GM21367 (cell line): ENCODE data around the gene SRPX2.

Source experiments
- ATAC-seq: cut with Tn5 transposase; IDR thresholded peaks from one replicate; pipeline ENCODE4 v1.9.1; 2021; ENCODE audit not compliant: unreplicated experiment

SRPX2 gene

DNA sequence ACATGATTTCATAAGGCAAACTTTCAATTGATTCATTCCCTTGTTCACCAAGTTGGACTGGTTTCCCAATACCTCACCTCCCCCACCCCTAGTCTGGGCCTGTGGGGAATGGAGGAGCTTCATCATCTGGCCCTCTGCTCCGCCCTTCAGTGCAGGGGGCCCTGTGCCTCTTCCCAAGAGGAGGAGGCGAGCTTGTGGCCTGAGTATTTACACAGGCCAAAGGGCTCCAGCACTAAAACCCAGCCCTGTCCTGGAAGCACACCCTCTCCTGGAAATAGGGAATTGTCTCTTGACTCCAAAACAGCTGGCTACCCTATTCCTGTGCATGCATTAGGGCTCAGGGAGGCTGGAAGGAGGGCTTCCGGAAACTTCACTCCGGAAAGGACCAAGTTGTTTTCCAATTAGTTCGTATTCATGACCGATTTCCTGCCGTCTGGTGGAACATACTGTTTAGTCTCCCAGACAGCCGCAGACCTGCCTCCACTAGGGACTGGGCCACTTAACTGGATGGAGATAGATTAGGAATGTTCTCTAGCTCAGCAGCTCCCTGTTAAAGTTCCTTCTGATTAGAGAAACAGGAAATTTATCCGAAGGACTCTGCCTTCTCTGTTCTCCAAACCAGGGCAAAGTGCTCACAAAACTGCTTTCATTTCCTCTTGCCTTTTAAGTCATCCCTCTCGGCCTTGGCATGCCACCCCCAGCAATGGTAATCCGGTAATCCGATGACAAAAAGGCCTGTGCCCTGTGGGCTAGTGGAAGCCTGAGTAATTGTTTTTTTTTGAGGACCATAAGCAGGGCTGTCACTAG, 5.8 kb downstream of the SRPX2 start:
- ATAC-seq: no peak

DNA sequence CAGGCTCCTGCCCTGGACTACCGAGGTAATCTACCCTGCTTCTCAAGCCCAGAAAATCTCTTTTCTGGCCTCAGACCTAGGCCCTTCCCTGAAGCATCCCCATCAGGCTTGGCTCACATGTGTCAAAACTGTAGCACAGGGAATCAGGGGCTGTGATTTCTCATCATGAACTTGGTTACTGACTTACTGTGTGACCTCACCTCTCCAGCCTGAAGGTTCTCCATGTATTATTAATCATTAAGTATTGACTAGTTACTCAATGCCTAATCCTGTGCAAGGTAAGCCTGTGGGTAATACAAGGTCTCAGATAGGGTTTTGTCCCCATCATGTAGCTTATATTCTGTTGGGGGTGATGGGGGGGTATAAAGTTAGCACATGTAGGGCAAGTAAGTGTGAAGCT, 6.8 kb downstream of the SRPX2 start:
- ATAC-seq: no peak

DNA sequence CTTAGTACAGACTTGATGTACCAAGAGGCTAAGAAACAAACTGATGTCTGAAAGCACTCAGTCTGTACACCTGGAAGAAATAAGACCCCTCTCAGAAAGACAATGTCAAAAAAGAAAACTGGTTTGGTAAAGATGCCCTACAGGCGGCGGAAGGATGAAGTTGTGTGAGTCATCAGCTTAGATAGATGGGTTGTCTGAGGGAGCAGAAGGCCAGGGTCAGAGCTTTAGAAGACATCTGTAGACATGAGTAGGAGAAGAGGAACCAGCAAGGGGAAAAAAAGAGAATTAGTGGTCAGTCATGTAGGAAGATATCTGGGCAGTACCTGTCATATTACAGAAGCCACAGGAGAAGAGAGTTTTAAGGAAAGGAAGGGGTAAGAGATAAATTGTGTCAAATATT, 8.3 kb downstream of the SRPX2 start:
- no peak for ATAC-seq

DNA sequence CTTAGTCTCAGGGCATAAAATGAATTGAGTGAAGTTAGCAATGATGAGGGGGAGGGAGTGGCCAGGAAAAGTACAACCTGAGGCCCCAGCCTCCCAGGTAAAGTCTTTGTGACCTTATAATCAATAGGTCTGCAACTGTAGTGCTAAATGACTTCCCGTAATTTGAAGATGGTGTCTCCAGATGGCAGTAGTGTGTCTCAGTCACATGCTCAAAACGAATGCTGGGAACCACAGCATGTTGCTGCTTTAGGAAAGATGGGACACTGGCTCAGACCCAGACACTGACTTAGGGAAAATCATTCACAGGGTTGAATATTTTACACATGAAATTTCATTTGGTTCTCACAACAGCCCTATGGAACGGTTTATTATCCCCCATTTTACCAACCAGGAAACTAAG, 10.3 kb downstream of the SRPX2 start:
- no peak for ATAC-seq

DNA sequence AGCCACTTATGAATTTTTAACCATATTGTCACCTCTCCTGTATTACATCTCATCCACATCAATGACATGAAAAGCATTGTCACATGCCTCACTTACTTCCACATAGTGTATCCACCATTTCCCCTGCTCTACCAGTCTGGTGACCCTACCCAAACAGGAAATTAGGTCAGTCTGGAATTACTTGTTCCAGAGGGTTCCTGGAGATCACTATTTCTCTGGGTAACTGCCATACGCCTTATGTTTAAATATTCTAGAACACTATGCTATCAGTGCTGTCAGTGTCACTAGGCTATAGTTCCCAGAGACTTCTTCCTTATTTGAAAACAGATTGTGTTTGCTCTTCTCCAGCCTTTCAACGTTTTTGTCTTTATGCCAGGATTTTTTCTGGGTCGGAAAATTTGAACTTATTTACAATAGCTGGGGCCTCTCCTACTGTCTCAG, 15.0 kb downstream of the SRPX2 start:
- ATAC-seq: no peak

DNA sequence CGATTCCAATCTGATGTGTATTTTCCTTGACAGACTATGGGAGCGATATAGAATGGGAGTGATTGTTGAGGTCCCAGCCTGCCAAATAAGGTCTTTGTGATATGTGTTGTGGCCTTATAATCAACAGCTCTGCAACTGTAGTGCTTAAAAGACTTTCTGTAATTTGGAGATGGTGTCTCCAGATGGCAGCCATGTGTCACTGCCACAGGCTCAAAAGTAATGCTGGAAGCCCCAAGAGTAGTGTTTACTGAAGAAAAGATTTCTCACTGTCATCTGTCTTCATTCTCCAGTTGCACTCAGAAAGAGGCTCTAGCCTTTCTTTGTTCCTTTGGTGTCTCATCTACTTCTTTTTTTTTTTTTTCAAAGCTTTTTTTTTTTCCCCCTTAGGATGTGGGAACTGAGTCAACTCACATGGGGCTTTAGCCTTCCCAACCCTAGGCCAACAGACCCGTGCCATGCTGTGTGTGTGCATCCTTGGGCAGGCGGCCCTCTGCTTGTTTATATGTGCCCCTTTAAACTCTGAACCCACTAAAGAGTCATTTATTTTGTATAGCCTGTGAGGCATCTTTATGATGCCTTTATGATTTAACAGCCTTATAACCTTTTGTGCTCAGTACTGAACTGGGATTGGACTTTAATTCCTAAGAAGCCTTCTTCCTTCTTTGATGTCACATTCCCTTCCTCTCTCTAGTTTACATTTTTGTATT, 15.6 kb downstream of the SRPX2 start:
- no peak for ATAC-seq

DNA sequence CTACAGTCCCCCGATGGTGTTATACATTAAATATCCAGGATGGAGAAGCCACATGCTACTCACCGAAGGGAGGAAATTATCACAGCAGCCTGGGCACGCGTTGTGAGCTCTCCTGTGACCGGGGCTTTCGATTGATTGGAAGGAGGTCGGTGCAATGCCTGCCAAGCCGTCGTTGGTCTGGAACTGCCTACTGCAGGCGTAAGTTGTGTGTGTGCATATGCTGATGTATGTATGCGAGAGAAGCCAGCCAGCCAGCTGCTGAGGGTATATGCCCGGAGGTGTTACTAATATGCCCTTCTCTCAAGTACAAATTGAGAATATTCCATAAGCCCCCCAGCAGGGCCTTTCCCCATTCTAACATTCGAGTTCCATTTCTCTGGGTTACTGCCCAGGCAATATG, 18.2 kb downstream of the SRPX2 start:
- no peak for ATAC-seq

DNA sequence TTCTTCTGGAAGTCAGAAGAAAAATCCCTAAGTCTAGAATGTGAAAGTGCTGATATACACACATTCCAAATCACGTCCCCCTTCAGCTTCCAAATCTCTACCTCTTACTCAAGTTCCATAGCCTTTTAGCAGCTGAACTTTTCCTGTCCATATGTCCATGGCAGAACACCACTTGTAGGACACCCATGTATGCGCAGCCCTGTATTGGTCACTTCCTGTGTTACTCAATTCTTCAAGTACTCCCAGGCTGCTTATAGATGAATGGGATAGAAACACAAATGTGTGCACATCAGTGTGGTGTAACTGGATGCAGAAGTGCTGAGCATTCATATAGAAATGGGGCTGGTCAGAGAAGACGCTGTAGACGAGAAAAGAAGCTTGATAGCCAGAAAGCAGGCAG, 18.8 kb downstream of the SRPX2 start:
- no peak for ATAC-seq

DNA sequence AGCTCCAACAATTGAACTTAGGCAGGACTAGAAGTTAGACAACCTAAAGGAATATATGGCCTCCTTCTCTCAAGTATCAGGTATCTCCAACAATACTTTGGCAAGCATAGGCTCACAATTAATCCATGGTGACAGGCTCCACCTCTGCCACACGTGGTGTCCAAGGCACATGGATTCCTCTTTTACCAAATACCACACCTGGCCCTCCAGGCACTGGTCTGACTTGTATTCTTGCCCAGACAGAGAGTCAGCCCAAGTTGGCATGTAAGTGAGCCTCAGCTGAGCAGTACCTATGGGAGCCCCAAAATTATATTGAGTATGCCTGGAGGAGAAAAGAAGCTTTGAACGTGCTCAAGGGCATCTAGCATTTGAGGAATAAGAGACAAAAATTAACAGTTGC, 19.6 kb downstream of the SRPX2 start:
- ATAC-seq: no peak

DNA sequence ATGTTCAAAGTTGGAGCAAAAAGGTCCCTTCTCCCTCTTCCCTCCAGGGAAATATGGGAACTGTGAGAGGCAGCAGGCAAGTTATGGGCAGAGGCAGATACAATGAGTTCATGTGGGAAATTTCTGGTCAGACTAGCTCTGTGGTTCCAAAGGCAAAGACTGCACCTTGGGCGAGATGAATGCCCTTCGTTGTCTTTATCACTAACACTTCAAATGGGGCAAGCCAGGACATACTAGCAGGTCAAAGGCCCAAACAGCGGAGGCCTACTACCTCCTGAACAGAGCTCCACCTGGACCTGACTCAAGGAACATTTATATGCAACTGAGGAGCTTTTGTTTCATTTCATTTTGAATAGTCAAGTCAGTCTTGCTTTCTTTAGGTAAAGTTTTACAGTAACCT, 29.0 kb downstream of the SRPX2 start:
- ATAC-seq: no peak

DNA sequence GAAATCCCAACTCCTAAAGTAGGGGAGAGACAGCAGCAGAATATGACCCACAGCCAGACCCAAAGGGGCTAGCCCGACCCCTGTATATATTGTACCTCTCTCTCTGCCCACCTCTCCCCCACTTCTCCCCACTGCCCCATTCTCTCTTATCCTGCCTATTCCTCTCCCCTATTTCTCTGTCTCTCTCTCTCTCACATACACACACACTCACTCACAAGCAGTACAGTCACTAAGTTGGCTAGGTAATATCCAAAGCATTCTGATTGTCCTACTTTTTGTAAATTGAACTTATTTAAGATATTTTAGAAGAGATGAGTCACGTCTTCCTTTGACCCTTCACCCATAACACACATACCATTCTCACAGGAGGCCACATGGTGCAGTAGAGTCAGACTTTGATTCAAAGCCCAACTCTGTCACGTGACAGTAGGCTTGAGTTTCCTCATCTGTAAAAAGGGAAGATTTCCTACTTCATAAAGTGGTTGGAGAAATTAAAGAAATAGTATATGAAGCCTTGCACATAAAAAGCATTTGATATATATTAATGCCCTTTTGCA, 29.5 kb downstream of the SRPX2 start:
- no peak for ATAC-seq

DNA sequence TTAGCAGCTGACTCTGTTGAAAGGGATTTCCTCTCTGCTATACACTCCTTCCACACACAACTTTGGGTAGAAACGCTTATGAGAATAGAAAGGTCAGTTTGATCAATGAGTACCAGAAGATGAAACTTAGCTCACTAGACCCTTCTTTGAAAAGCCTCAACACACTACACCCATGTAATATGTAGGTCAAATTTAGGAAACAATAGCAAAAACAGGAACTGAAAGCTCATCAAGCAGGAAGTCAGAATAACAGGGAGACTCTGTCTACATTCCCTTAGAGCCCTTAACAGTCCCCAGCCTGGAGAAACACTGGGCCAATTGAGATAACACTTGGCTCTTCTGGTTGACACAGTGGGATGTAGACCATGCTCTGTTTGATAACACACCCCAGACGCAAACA, 30.7 kb downstream of the SRPX2 start:
- no peak for ATAC-seq

DNA sequence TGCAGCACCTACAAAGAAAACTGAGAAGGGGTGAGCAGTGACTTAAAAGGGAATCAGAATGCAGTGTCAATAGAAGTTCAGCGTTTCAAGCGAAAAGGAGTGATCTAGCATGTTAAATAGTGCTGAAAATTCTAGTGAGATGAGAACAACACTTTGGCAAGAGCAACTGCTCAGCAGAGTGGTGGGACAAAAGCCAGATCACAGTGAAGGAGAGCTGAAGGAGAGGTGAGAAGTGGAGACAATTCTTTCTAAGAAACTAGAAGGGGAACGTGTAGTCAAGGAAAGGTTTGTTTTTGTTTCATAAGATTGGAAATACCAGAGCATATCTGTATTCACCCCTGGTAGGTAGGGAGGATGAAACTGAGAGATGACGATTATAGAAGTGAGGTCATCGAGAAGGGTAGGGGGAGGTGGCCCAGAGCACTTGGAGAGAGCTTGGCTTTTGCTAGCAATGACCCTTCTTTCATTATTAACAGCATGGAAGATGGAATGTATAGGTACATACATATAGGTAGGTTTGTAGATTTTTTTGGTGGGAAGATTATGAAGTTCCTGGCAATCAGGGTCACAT, 33.7 kb downstream of the SRPX2 start:
- no peak for ATAC-seq

DNA sequence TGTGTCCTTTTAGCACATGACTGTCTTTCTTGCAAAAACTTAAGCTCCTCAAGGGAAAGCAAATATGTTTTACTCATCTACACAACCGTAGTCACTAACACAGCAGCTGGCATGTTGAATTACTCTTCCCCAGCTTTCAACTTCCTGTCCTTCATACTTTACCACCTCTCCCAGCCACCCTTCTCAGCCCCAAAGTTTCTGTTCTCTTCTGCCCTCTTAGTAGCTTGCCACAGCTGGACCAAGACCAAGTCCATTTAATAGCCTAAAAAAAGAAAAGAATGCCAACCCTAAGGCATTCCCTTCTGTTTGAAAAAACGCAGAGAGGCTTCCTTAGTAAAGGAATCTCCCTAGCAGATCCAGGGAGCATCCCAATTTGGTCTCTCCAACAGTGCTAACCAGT, 36.8 kb downstream of the SRPX2 start:
- ATAC-seq: no peak

DNA sequence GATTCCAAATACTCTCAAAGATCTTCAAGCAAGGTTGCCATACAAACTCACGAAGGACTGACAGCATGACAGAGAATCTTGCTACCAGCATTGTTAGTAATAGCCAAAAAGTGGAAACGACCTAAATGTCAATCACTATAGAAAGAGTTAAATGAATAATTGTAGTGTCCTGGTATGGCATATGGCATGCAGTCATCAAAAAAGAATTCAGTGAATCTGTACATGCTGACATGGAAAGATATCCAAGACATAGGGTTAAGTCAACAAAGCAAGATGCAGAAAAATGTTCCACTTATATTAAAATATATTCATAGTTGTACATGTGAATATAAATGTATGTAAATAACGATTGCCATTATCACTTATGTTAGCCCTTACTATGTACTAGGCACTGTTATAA, 37.6 kb downstream of the SRPX2 start:
- no peak for ATAC-seq

DNA sequence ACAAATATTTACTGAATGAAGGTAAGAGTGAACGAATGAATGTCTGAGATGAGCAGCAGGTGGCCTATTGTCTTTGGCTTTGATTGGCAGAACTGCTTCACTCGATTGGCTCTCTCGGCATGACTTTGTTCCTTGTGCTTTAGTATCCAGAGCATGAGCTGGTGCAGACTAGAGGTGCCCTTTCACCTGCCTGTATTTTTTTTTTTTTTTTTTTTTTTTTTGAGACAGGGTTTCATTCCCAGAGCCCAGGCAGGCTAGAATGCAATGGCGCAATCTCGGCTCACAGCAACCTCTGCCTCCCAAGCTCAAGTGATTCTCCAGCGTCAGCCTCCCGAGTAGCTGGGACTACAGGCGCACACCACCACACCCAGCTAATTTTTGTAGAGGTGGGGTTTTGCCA, 38.9 kb downstream of the SRPX2 start:
- no peak for ATAC-seq

DNA sequence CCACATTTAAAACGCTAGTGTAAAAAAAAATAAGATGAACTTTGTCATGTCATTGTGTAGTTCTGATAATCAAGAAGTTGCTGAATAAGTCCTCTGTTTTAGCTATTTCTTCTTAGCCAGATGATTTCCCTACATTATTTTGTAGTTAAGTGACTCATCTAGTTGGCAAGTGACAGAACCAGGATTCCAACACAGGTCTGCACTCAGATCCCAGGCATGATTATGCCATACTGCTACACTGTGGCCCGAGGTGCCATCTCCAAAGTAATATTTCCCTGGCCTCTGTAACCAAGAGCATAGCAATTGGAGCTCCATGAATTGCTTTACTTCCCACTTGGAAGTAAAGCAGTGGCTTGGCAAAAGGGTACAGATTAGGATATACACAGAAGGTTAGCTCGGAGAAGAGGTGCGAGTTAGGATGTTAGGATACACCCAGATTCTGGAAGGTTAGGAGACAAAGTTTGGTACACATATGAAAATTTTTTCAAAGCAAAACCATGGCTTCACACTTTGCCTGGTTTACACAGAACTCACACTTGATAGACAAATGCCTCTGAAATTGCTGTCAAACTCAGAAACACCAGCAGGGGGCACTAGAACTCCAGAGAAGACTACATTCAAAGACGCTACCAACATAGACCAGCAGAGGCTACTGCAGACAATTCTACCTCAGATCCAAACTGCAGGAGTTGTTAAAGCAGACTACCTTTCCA, 41.4 kb downstream of the SRPX2 start:
- peak; percentile 64 for ATAC-seq

DNA sequence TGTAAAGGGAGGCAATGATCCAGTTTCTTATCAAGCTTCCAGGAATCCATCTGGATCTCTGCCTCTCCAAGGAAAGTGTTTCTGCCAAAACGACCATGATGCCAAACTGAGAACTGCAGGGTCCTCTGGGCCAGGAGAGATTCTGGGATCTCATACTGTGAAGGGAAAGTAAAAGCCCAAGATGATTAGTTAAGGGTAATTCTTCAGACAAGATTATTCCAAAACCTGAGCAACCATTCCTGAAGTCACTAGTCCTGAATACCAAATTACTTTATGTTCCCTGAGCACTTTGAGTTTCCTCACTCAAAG, 42.0 kb downstream of the SRPX2 start:
- no peak for ATAC-seq

DNA sequence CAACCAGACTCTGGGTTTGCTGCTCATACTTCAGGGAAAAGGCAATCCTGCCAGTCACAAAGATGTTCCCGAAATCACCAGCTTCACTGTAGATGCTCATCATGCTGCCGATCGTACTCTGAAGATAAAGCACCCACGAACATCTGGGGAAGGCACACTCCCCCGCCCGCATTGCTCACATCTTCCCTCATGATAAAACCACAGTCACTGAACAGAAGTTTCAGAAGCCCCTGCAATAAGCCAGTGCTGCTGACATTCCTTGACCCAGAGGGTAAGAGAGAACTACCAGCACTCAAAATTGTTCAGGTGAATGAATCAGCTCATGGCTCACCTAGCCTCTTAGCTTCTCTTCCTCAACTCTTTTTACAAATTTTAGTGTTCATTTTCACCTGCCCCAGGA, 43.1 kb downstream of the SRPX2 start:
- peak; percentile 31 for ATAC-seq

DNA sequence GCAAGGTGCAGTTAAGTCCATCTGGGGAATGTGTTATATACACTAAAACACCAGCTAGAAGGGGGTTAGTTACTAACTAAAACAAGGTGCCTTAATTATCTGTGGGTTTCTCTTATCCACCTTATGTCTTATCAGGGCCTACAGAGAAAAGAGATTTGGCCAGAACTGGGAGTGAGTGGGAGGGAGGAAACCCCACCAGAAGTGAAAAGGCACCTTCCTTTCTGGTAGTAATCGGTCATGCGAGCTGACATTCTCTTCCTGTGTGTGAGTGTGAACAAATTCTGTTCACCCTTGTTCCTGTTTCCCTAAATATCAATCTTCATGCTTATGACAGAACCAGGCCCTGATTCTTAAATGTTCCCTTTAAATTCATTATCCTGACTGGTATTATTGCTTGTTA, 43.5 kb downstream of the SRPX2 start:
- ATAC-seq: peak; percentile 79

DNA sequence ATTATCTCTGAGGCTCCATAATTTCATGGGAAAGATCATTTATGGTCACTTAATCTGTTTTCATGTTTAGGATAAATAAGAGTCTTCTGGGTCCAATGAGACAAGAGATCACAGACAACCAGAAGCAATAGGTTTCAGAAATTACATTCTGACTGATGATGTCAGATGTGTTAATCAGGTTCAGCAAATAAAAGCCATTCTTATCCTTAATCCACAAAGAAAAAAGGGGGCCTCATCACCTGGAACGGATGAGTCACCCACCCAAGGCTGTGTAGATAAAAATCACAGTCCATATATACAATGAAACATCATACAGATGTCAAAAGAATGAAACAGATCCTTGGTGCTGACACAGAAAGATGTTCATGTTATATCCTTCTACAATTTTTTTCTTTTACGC, 51.3 kb downstream of the SRPX2 start:
- no peak for ATAC-seq

DNA sequence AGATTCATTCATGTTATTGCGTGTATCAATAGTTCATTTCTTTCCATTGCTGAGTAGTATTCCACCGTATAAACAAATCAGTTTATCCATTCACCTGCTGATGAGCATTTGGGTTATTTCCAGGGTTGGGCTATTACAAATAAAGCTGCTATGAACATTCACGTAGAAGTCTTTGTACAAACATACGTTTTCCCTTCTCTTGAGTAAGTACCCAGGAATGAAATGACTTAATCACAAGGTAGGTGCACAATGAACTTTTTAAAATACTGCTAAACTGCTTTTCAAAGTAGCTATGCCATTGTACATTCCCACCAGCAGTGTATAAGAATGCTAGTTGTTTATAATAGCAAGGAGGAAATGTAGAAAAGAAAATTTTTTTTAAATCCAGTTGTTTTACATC, 52.0 kb downstream of the SRPX2 start:
- no peak for ATAC-seq
